Activated CD4-positive, alpha-beta memory T cell treated with anti-CD3 and anti-CD28 coated beads for 36 hours (primary cell): ENCODE data around the gene NDUFA8. TPM values are rescaled to one million over a fixed set of nuclear protein-coding genes. Genes with fewer than 3 reads are reported as not detected.

Source experiments
- CTCF ChIA-PET: fragments of 350-600 bp; sonication (Branson Sonifier 250); formaldehyde crosslinking; loops from one replicate; lab custom pipeline; 2021; ENCODE audit warnings: antibody characterized with exemption, inconsistent platforms; lab: Charles Lee
- POLR2A ChIA-PET: fragments of 350-600 bp; sonication (Branson Sonifier 250); formaldehyde crosslinking; loops from one replicate; lab custom pipeline; 2021; ENCODE audit warnings: antibody characterized with exemption; lab: Charles Lee
- DNase-seq: peaks from one replicate; pipeline ENCODE4 v3.0.0-alpha.2; 2020
- H3K27ac Mint-ChIP-seq: one replicate; pipeline ENCODE4 v1.8.0; 2021; ENCODE audit warnings: mixed read lengths
- H3K27me3 Mint-ChIP-seq: one replicate; pipeline ENCODE4 v1.8.0; 2021; ENCODE audit warnings: mixed read lengths
- H3K36me3 Mint-ChIP-seq: one replicate; pipeline ENCODE4 v1.8.0; 2021; ENCODE audit warnings: mixed read lengths
- H3K4me1 Mint-ChIP-seq: one replicate; pipeline ENCODE4 v1.8.0; 2021; ENCODE audit warnings: low read depth, mixed read lengths
- H3K4me3 Mint-ChIP-seq: one replicate; pipeline ENCODE4 v1.8.0; 2021; ENCODE audit warnings: mild to moderate bottlenecking, mixed read lengths
- H3K9me3 Mint-ChIP-seq: one replicate; pipeline ENCODE4 v1.8.0; 2021; ENCODE audit warnings: mixed read lengths
- intact Hi-C: fragments of 100-400 bp; cut with micrococcal nuclease; formaldehyde crosslinking; loops from one replicate; pipeline ENCODE4 v1.15.1; 2023
- total RNA-seq, 2 experiments: library from RNA; stranded (reverse); gene quantifications; one replicate each; pipeline ENCODE4 v1.2.3, GENCODE V29; 2021

NDUFA8 gene
- total RNA-seq, 2 experiments from 2014 or later: 48.3 to 53.3 TPM

DNA sequence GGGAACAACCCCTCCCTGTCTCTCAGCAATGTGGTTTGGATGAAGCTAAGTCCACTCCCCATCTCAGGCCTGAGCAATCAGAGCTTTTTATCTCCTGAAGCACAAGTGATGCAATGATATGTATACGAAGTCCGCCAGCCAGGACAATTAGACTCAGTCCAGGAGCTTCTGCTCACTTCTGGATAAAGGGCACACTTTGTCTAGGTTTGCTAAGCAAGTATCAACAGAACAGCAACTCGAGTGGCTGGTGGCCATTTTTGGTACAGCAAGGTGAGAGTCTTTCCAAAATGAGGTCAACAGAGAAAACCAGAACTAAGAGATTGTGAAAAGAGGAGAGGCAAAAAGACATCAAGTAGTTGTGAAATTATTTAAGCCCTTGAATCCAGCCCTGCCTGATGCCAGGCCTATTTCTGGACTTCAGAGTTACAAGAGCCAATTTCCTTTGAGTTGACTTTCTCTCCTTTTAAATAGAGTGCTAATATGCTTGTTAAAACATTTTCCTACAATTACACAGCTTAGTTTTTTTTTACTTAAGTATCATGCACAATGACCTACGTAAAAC, 8.2 kb downstream of the NDUFA8 start:
- CTCF ChIA-PET: interaction anchor here (1.0 to 1.4 kb wide), 3 partner anchors 15 to 52 kb away, joined by 3 to 5 read pairs (median 3); no protein-coding TSS in a partner anchor
- no peaks in the 10 kb centered on the region for H3K27me3 Mint-ChIP-seq
- H3K27ac Mint-ChIP-seq: no peak overlapping the region
- H3K4me1 Mint-ChIP-seq: peaks cover 11% of the 10 kb centered on the region
- no peak overlapping the region for H3K4me3 Mint-ChIP-seq
- POLR2A ChIA-PET: interaction anchor here (0.6 kb wide), 1 partner anchor 384 kb away, joined by 3 read pairs; no protein-coding TSS in a partner anchor
- no peak for DNase-seq
- H3K36me3 Mint-ChIP-seq: peaks cover 21% of the 10 kb centered on the region
- intact Hi-C loops: no loop called here
- H3K9me3 Mint-ChIP-seq: no peaks in the 10 kb centered on the region

- intact Hi-C loops: no loop called here
- Mint-ChIP-seq H3K27ac (no peak overlapping the region), H3K36me3 (peaks cover 27% of the 10 kb centered on the region), H3K4me3 (no peak overlapping the region), H3K27me3 (no peaks in the 10 kb centered on the region), H3K9me3 (no peaks in the 10 kb centered on the region), H3K4me1 (no peaks in the 10 kb centered on the region)
- DNase-seq: no peak
- POLR2A ChIA-PET: no interaction called here
- CTCF ChIA-PET: interaction anchor here (1.2 to 2.5 kb wide), 4 partner anchors 22 to 205 kb away, joined by 4 to 17 read pairs (median 6); no protein-coding TSS in a partner anchor
These were observed 14.1 kb downstream of the NDUFA8 start for GRCh38 chr9:122145592-122145863.

DNA sequence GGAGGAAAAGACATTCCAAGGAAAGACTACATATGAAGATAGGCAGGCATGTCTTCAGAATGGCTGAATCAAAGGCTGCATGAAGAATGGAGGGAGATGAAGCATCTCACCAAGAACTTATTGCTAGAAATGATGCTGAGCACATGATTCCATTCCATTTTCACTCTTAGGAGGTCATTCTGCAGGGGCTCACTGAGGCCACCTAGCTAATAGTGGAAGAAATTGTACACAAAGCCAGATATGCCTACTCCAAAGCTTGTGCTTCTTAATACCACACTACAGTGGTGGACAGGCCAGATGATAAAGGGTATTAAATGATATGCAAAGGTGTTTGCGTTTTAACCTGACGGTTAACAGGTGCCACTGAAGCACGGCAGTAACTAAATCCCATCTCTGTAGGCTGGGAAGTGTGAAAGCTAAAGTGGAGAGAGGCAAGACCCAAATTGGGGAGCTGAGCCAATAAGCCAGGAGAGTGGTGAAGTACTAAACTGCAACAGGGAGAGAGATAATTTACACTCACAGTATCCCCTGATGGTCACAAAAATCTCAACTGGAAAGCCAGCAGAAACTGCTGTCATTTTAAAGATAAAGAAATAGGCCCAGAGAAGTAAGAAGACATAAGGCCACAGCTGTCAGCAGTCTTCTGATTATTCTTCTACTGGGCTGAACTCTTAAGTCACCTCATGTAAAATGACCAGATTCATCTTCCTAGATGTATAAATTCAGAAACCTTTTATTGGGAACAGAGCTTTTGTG, 14.6 kb downstream of the NDUFA8 start:
- Mint-ChIP-seq H3K27me3 (no peaks in the 10 kb centered on the region), H3K4me3 (no peak overlapping the region), H3K27ac (no peak overlapping the region), H3K4me1 (no peaks in the 10 kb centered on the region), H3K36me3 (peaks cover 27% of the 10 kb centered on the region), H3K9me3 (no peaks in the 10 kb centered on the region)
- DNase-seq: no peak
- intact Hi-C loops: no loop called here
- POLR2A ChIA-PET: no interaction called here
- CTCF ChIA-PET: interaction anchor here (1.2 to 2.5 kb wide), 4 partner anchors 9 to 205 kb away, joined by 3 to 17 read pairs (median 6); no protein-coding TSS in a partner anchor

GRCh38 chr9:122143876-122144405, 15.6 kb downstream of the NDUFA8 start:
- peaks cover 22% of the 10 kb centered on the region for H3K36me3 Mint-ChIP-seq
- no peak overlapping the region for H3K4me3 Mint-ChIP-seq
- H3K27ac Mint-ChIP-seq: no peak overlapping the region
- POLR2A ChIA-PET: no interaction called here
- no peak for DNase-seq
- intact Hi-C loops: no loop called here
- CTCF ChIA-PET: interaction anchor here (1.2 to 1.3 kb wide), 2 partner anchors 8 to 16 kb away, joined by 3 read pairs; no protein-coding TSS in a partner anchor
- H3K4me1 Mint-ChIP-seq: no peaks in the 10 kb centered on the region
- no peaks in the 10 kb centered on the region for H3K9me3 Mint-ChIP-seq
- H3K27me3 Mint-ChIP-seq: no peaks in the 10 kb centered on the region

- CTCF ChIA-PET: interaction anchor here (0.6 to 1.3 kb wide), 4 partner anchors 15 to 45 kb away, joined by 3 to 5 read pairs (median 3); no protein-coding TSS in a partner anchor
- intact Hi-C loops: no loop called here
- POLR2A ChIA-PET: no interaction called here
- no peaks in the 10 kb centered on the region for H3K27me3 Mint-ChIP-seq
- no peaks in the 10 kb centered on the region for H3K9me3 Mint-ChIP-seq
- no peak for DNase-seq
- no peak overlapping the region for H3K4me3 Mint-ChIP-seq
- peaks cover 21% of the 10 kb centered on the region for H3K36me3 Mint-ChIP-seq
- H3K27ac Mint-ChIP-seq: no peak overlapping the region
- no peaks in the 10 kb centered on the region for H3K4me1 Mint-ChIP-seq
These were observed 16.3 kb downstream of the NDUFA8 start for GRCh38 chr9:122143296-122143695.

- H3K4me1 Mint-ChIP-seq: no peaks in the 10 kb centered on the region
- no peak for DNase-seq
- H3K27ac Mint-ChIP-seq: no peak overlapping the region
- intact Hi-C loops: no loop called here
- H3K9me3 Mint-ChIP-seq: no peaks in the 10 kb centered on the region
- H3K4me3 Mint-ChIP-seq: no peak overlapping the region
- POLR2A ChIA-PET: no interaction called here
- no peaks in the 10 kb centered on the region for H3K27me3 Mint-ChIP-seq
- H3K36me3 Mint-ChIP-seq: peaks cover 12% of the 10 kb centered on the region
- CTCF ChIA-PET: no interaction called here
These were observed 17.9 kb downstream of the NDUFA8 start for GRCh38 chr9:122141671-122142070.

- H3K9me3 Mint-ChIP-seq: no peaks in the 10 kb centered on the region
- H3K27me3 Mint-ChIP-seq: no peaks in the 10 kb centered on the region
- no peaks in the 10 kb centered on the region for H3K4me1 Mint-ChIP-seq
- no peak overlapping the region for H3K4me3 Mint-ChIP-seq
- peaks cover 8% of the 10 kb centered on the region for H3K36me3 Mint-ChIP-seq
- POLR2A ChIA-PET: no interaction called here
- CTCF ChIA-PET: interaction anchor here (1.3 kb wide), 1 partner anchor 13 kb away, joined by 4 read pairs; no protein-coding TSS in a partner anchor
- intact Hi-C loops: no loop called here
- DNase-seq: no peak
- H3K27ac Mint-ChIP-seq: no peak overlapping the region
These were observed 19.0 kb downstream of the NDUFA8 start for GRCh38 chr9:122140368-122141193.

DNA sequence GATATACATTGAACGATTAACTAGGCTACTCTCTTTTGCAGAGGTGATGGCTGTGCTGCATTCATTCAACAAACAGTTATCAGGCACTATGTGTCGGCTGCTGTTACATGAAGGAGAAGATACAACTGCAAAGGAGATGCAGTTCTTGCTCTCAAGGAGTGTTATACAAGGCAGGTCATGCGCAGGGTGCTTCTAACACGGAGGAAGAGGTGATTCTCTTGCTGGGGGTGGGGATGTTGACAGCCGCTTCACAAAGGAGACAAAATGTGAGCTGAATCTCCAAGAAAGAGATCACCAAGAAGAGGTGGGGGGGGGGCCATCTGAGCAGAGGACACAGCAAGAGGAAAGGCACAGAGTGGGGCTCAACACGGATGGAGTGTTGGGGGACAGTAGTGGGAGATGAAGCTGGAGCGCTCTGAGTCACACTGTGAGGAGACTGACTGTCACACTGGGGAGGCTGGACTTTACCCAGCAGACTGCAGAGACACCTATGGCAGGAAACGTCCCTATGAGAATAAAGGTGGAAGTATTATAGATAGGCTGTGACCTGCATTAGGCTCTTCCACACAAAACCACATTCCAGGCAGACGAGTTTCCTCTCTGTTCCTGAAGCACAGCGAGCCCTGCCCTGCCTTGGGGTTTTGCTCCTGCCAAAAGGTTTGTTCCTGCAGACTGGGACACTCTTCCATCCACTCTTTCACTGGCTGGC, 20.9 kb downstream of the NDUFA8 start:
- POLR2A ChIA-PET: no interaction called here

GRCh38 chr9:122135529-122135859, 24.1 kb downstream of the NDUFA8 start:
- CTCF ChIA-PET: interaction anchor here (0.9 to 5.0 kb wide), 4 partner anchors 9 to 215 kb away, joined by 3 to 35 read pairs (median 4); no protein-coding TSS in a partner anchor
- Mint-ChIP-seq H3K36me3 (no peaks in the 10 kb centered on the region), H3K9me3 (no peaks in the 10 kb centered on the region), H3K27ac (no peak overlapping the region), H3K27me3 (peaks cover 5% of the 10 kb centered on the region), H3K4me1 (no peaks in the 10 kb centered on the region), H3K4me3 (no peak overlapping the region)
- no peak for DNase-seq
- POLR2A ChIA-PET: no interaction called here
- intact Hi-C loops: no loop called here

More for the DNA sequence above, 20.9 kb downstream of the NDUFA8 start:
- Mint-ChIP-seq H3K9me3 (no peaks in the 10 kb centered on the region), H3K27me3 (no peaks in the 10 kb centered on the region), H3K36me3 (peaks cover 1% of the 10 kb centered on the region), H3K4me1 (no peaks in the 10 kb centered on the region), H3K27ac (no peak overlapping the region), H3K4me3 (no peak overlapping the region)
- intact Hi-C loops: no loop called here
- no peak for DNase-seq
- CTCF ChIA-PET: interaction anchor here (0.6 kb wide), 1 partner anchor 14 kb away, joined by 3 read pairs; no protein-coding TSS in a partner anchor

GRCh38 chr9:122134822-122135528, 24.6 kb downstream of the NDUFA8 start:
- Mint-ChIP-seq H3K4me1 (no peaks in the 10 kb centered on the region), H3K9me3 (no peaks in the 10 kb centered on the region), H3K27ac (no peak overlapping the region), H3K27me3 (peaks cover 5% of the 10 kb centered on the region), H3K36me3 (no peaks in the 10 kb centered on the region), H3K4me3 (no peak overlapping the region)
- intact Hi-C loops: no loop called here
- no peak for DNase-seq
- ChIA-PET CTCF (interaction anchor here (0.9 to 5.0 kb wide), 4 partner anchors 10 to 215 kb away, joined by 3 to 35 read pairs (median 4); no protein-coding TSS in a partner anchor), POLR2A (no interaction called here)
